Kidney epithelial cell (primary cell): Measurements from ENCODE around the gene ATR. TPM values are rescaled to one million over a fixed set of nuclear protein-coding genes. Genes with fewer than 3 reads are reported as not detected.

Experiments
- DNase-seq: peaks from one replicate; pipeline ENCODE4 v3.0.0-alpha.2; 2010; ENCODE audit warnings: low read depth
- H3K27me3 ChIP-seq: 2 replicates; pipeline ENCODE4 v1.6.0; 2011; ENCODE audit warnings: low read length; ENCODE audit not compliant: control insufficient read depth, insufficient read depth
- H3K36me3 ChIP-seq: 2 replicates; pipeline ENCODE4 v1.5.1; 2011; ENCODE audit warnings: low read length; ENCODE audit not compliant: control insufficient read depth, insufficient read depth
- H3K4me3 ChIP-seq: 2 replicates; pipeline ENCODE4 v1.5.1; 2011; ENCODE audit warnings: low read depth, mild to moderate bottlenecking, control low read depth, low read length
- total RNA-seq: library from RNA; depleted of rRNA; stranded (reverse); fragments of >200 nt; gene quantifications from 2 replicates; pipeline ENCODE4 v1.2.3, GENCODE V29; 2015
- TF ChIP-seq, protein P1 (sequence below): IDR thresholded peaks from 2 replicates; pipeline ENCODE4 v1.5.1; 2011; ENCODE audit warnings: mild to moderate bottlenecking, moderate library complexity, low read length, control low read depth, inconsistent platforms; ENCODE audit not compliant: insufficient read depth, poor library complexity, severe bottlenecking

Gene ATR
- total RNA-seq, 1 donor from 2014 or later = 23.6 TPM

DNA sequence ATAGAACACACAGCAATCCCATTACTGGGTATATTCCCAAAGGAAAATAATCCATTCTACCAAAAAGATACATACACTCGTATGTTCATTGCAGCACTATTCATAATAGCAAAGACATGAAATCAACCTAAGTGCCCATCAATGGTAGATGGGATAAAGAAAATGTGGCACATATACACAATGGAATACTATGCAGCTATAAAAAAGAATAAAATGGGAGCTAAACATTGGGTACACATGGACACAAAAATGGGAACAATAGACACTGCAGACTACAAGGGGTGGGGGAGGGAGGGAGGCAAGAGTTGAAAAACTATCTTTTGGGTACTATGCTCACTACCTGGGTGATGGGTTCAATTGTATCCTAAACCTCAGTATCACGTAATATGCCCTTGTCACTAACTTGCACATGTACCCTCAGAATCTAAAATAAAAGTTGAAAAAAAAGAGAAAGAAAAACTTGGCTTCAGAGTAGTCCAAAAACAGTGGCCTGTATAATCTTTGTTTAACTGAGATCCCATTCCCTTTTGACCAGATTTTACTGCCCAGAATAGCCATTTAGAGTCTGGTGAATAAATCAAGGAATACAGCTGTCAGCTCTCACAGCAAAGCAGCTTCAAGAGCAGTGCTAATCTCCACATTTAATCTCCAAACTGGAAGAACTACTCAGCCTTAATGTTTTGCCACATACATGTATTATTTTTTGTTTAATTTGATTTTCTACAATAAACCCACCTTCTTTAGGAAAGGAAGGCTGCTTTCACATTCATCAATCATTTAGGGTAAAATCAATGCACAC, 76.1 kb downstream of the ATR start:
- Histone ChIP-seq H3K36me3 (peaks cover 1% of the 10 kb centered on the region), H3K27me3 (no peaks in the 10 kb centered on the region), H3K4me3 (no peak overlapping the region)
- TF ChIP-seq, protein P1, sequence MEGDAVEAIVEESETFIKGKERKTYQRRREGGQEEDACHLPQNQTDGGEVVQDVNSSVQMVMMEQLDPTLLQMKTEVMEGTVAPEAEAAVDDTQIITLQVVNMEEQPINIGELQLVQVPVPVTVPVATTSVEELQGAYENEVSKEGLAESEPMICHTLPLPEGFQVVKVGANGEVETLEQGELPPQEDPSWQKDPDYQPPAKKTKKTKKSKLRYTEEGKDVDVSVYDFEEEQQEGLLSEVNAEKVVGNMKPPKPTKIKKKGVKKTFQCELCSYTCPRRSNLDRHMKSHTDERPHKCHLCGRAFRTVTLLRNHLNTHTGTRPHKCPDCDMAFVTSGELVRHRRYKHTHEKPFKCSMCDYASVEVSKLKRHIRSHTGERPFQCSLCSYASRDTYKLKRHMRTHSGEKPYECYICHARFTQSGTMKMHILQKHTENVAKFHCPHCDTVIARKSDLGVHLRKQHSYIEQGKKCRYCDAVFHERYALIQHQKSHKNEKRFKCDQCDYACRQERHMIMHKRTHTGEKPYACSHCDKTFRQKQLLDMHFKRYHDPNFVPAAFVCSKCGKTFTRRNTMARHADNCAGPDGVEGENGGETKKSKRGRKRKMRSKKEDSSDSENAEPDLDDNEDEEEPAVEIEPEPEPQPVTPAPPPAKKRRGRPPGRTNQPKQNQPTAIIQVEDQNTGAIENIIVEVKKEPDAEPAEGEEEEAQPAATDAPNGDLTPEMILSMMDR = no peak
- DNase-seq = no peak

DNA sequence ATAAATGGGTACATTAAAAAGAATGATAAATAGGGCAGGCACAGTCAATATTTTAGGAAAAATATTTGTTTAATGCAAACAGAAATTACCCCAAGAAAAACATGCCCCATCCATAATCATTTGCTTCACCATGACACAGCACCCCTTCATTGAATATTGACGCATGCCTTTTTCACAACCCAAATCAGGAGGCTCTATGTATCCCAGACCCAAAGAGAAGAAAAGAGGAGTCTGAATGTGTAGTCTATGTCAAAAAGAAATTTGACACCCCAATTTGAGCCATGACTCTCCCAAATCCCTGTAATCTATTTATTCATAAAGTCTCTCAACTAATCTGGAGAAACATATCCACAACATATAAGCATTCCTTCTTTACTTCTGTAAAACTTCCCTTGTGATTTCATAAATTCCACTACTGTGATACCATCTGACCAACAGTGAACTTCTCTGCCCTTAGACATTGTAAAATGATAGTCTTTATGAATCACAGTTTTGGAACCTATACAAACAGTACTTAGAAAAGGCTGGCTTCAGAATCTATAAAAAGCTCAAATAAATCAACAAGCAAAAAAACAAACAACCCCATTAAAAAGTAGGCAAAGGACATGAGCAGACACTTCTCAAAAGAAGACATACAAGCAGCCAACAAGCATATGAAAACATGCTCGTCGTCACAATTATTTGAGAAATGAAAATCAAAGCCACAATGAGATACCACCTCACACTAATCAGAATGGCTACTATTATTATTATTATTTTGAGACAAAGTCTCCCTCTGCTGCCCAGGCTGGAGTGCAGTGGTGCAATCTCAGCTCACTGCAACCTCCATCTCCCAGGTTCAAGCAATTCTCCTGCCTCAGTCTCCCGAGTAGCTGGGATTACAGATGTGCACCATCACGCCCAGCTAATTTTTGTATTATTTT, 77.3 kb downstream of the ATR start:
- DNase-seq = peak; percentile 18
- H3K27me3 ChIP-seq = no peaks in the 10 kb centered on the region
- TF ChIP-seq, protein P1 = no peak
- H3K36me3 ChIP-seq = peaks cover 1% of the 10 kb centered on the region
- no peak overlapping the region for H3K4me3 ChIP-seq

DNA sequence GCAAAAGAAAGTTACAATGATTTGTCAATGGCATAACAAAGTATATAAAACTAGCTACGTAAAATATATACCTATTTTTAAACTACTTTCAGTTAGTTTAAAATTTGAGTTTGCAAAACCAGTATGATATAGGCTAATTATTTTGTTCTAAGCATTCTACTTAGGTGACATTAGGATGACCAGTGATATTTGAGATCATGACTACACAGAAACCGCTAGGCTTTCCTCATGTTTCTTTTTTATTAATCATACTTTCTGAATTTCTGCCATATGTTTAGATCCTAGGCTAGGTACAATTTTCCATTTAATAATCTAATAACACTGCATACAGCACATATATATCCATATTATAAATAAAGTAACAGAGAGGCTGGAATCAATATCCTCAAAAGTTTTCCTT, 78.3 kb downstream of the ATR start:
- H3K4me3 ChIP-seq = no peak overlapping the region
- TF ChIP-seq, protein P1 = no peak

DNA sequence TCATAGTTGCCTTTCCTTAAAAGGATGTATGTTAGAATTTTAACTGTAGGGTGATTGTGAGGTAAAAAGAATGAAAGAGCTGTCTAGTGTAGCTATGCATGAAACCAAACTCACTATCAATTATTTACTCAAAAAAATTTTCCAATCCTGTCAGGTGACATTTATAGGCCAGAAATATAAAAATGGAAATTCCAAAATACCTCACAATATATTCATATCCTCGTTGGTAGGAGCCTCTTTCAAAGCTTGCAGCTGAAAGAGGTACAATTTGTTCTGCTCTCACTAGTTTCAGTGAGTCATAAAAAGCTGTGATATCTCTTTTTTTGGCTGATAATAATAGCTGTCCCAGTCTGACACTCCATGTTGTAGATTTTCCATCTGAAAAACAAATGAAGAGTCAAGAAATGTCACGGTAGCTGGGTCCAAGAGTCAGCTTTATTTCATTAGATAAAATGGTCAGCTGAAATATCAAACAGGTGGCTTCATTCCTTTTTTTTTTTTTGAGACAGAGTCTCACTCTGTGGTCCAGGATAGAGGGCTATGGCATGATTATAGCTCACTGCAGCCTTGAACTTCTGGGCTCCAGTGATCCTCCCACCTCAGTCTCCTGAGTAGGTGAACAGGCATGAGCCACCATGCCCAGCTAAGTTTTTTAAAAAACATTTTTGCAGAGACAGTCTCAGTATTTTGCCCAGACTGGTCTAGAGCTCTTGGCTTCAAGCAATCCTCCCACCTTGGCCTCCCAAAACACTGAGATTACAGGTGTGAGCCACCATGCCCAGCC, 79.9 kb downstream of the ATR start:
- H3K27me3 ChIP-seq = no peaks in the 10 kb centered on the region
- no peak overlapping the region for H3K4me3 ChIP-seq
- TF ChIP-seq, protein P1 = no peak
- peaks cover 1% of the 10 kb centered on the region for H3K36me3 ChIP-seq
- no peak for DNase-seq

More for the DNA sequence above, 78.3 kb downstream of the ATR start:
- no peaks in the 10 kb centered on the region for H3K27me3 ChIP-seq
- DNase-seq = no peak
- H3K36me3 ChIP-seq = peaks cover 1% of the 10 kb centered on the region

DNA sequence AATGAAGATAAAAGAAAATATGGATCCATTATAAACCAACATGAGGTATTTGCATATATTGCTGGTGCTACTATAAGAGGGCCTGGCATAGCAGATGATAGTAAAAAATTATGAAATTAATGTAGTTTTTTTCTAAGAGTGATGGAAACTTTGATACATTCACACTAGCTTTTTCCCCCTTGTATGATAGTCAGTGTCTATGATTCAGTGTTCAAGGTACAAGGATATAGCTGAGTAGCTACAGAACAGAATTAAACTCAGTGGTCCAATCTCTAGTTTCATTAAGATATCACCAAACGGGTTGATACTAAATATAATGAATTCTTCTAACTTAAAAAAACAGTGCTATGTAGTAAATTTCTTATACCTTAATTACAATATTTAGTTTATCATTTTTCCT, 80.8 kb downstream of the ATR start:
- Histone ChIP-seq H3K36me3 (no peaks in the 10 kb centered on the region), H3K27me3 (no peaks in the 10 kb centered on the region), H3K4me3 (no peak overlapping the region)
- TF ChIP-seq, protein P1 = no peak
- no peak for DNase-seq
